DMS79 treated with DMSO at 0.1 percent for 48 hours (cell line): ENCODE measurements around the gene CFL1.
"Not testable (repeated sequence)": the region's sequence is repeated elsewhere in the genome, so short reads cannot be mapped to it uniquely, and the experiment has no call there.

ENCODE experiments used
- DNase-seq: peaks from one replicate; lab custom pipeline; 2025; lab: John Stamatoyannopoulos, UW

The CFL1 gene

GRCh38 chr11:65857853-65858680 is at the start of gene CFL1:
Gene CFL1 (minus strand): TSS chr11:65858180. CDS start chr11:65858099, 81 bp downstream.
- peak; percentile 92 for DNase-seq

- DNase-seq = no peak
Measured at GRCh38 chr11:65906602-65907001, 48.6 kb upstream of the CFL1 start.

GRCh38 chr11:65903715-65904114 is 45.7 kb upstream of the CFL1 start:
- DNase-seq = no peak

- DNase-seq = no peak
Measured at GRCh38 chr11:65903068-65903481, 45.1 kb upstream of the CFL1 start.

- no peak for DNase-seq
Measured at GRCh38 chr11:65900899-65901180, 42.9 kb upstream of the CFL1 start.

GRCh38 chr11:65900125-65900898 is 42.3 kb upstream of the CFL1 start, which contains the start of gene FOSL1:
Gene FOSL1 (minus strand): TSS chr11:65900388. CDS start chr11:65900339, 49 bp downstream.
- peak; percentile 67 for DNase-seq

GRCh38 chr11:65899356-65900124 is 41.6 kb upstream of the CFL1 start:
- no peak for DNase-seq

- DNase-seq = no peak
Measured at GRCh38 chr11:65898656-65899355, 40.8 kb upstream of the CFL1 start.

GRCh38 chr11:65897020-65897471 is 39.1 kb upstream of the CFL1 start:
- DNase-seq = no peak

- DNase-seq = no peak
Measured at GRCh38 chr11:65896034-65896999, 38.3 kb upstream of the CFL1 start.

GRCh38 chr11:65895482-65895981 is 37.6 kb upstream of the CFL1 start:
- DNase-seq = no peak

- no peak for DNase-seq
Measured at GRCh38 chr11:65894034-65894591, 36.1 kb upstream of the CFL1 start.

- DNase-seq = no peak
Measured at GRCh38 chr11:65892661-65893317, 34.8 kb upstream of the CFL1 start.

- not testable (repeated sequence) for DNase-seq
Measured at GRCh38 chr11:65892137-65892540, 34.2 kb upstream of the CFL1 start.

GRCh38 chr11:65891219-65892136 is 33.5 kb upstream of the CFL1 start:
- no peak for DNase-seq

- peak; percentile 86 for DNase-seq
Measured at GRCh38 chr11:65890324-65891218, 32.6 kb upstream of the CFL1 start, which contains the start of gene CCDC85B. Gene CCDC85B (plus strand): TSS chr11:65890673. CDS start chr11:65890784, 111 bp downstream.

GRCh38 chr11:65888163-65888814 is 30.3 kb upstream of the CFL1 start, which contains the start of gene FIBP:
Gene FIBP (minus strand): TSS chr11:65888471. CDS start chr11:65888418, 53 bp downstream.
- peak; percentile 91 for DNase-seq
